ENCODE data around the gene CENPVL2. TPM values are rescaled to one million over a fixed set of nuclear protein-coding genes. Genes with fewer than 3 reads are reported as not detected.

CENPVL2 gene
- total and polyA plus RNA-seq, 2 of the 8 experiments (the other 6 are each of a cell fraction or from before 2014, with no cell fraction given) = 3.2 to 8.0 TPM

- Histone ChIP-seq H4K8ac (ENCODE audit: extremely low read depth, insufficient read depth, low read length) (no peak overlapping the region), H3K4me2 (ENCODE audit: insufficient read depth in 1 of 2, low read depth in 2 of 2, low read length in 2 of 2) (no peak overlapping the region), H2BK12ac (ENCODE audit: low read depth, low read length) (no peak overlapping the region), H3K9ac (replicated peaks in 1 of 4; ENCODE audit: extremely low read depth in 1 of 4, low read depth in 3 of 4, low read length in 3 of 4) (no peak overlapping the region), H2AK5ac (ENCODE audit: low read depth, low read length) (no peak overlapping the region), H2BK20ac (ENCODE audit: low read length) (no peak overlapping the region), H3K14ac (ENCODE audit: insufficient read length) (no peak overlapping the region), H3K9me3 (ENCODE audit: insufficient read depth in 2 of 2, low read depth in 1 of 2, low read length in 1 of 2) (no peaks in the 10 kb centered on the region), H2BK15ac (ENCODE audit: low read length) (no peak overlapping the region), H4K20me1 (replicated peaks in 1 of 2; ENCODE audit: control insufficient read depth in 1 of 2, insufficient read depth in 2 of 2, low read length in 2 of 2) (no peaks in the 10 kb centered on the region), H3K79me2 (ENCODE audit: control insufficient read depth in 1 of 2, insufficient read depth in 2 of 2, low read length in 2 of 2) (no peaks in the 10 kb centered on the region), H2BK120ac (replicated peaks; ENCODE audit: low read depth, low read length) (no peak overlapping the region), H3K4me1 (replicated peaks in 1 of 4; ENCODE audit: control insufficient read depth in 3 of 4, insufficient read depth in 4 of 4, low read length in 3 of 4) (no peaks in the 10 kb centered on the region), H3K23ac (ENCODE audit: insufficient read length) (no peak overlapping the region), H3K4me3 (ENCODE audit: extremely low read depth in 1 of 4, insufficient read depth in 2 of 4, low read depth in 3 of 4, low read length in 4 of 4) (no peak overlapping the region), H4K5ac (ENCODE audit: insufficient read length, low read depth, low read length) (no peak overlapping the region), H3K36me3 (ENCODE audit: control insufficient read depth in 2 of 4, insufficient read depth in 4 of 4, low read length in 3 of 4) (no peaks in the 10 kb centered on the region), H2AFZ (ENCODE audit: low read length) (no peak overlapping the region), H4K91ac (replicated peaks; ENCODE audit: insufficient read length, low read length) (no peak overlapping the region), H3K23me2 (ENCODE audit: low read depth, low read length) (no peaks in the 10 kb centered on the region), H3K79me1 (ENCODE audit: low read depth, low read length) (no peaks in the 10 kb centered on the region), H2BK5ac (ENCODE audit: low read depth, low read length) (no peak overlapping the region), H3K27ac (ENCODE audit: low read depth, low read length) (no peak overlapping the region), H3K18ac (ENCODE audit: extremely low read depth, low read length) (no peak overlapping the region), H3K56ac (replicated peaks; ENCODE audit: insufficient read length, low read depth, low read length) (no peak overlapping the region), H3K4ac (replicated peaks; ENCODE audit: insufficient read length, low read depth, low read length) (no peak overlapping the region), H3K27me3 (replicated peaks in 1 of 4; ENCODE audit: control insufficient read depth in 3 of 4, extremely low read depth in 1 of 4, insufficient read depth in 3 of 4, low read length in 3 of 4) (no peaks in the 10 kb centered on the region)
- no peak for TF ChIP-seq BCL11A (IDR thresholded peaks at IDR 0.05; ENCODE audit: low read depth in 2 of 2, low read length in 2 of 2)
- no peak for TF ChIP-seq JUN (IDR thresholded peaks at IDR 0.05; ENCODE audit: low read depth, low read length)
- no peak for TF ChIP-seq ATF3 (IDR thresholded peaks at IDR 0.05; ENCODE audit: insufficient read depth, low read depth, low read length)
- TF ChIP-seq ZNF274 (IDR thresholded peaks at IDR 0.05; ENCODE audit: borderline replicate concordance, extremely low read depth, low read length) = no peak
- no peak for TF ChIP-seq TBP (IDR thresholded peaks at IDR 0.05; ENCODE audit: low read depth, low read length)
- no peak for TF ChIP-seq SP4 (IDR thresholded peaks at IDR 0.05; ENCODE audit: low read length)
- no peak for TF ChIP-seq YY1 (IDR thresholded peaks at IDR 0.05; ENCODE audit: low read depth, low read length)
- FAIRE-seq = no peak
- 91% methylated on average over 5 of the region's 5 CpGs; no CpG with 5 or more reads in 1 of the 2 experiments for WGBS, 2 experiments (ENCODE audit: extremely low coverage in 1 of 2, insufficient coverage in 1 of 2, insufficient read length in 1 of 2, insufficient replicate concordance in 2 of 2, low coverage in 1 of 2, low lambda C conversion rate in 2 of 2, missing lambda C conversion rate in 1 of 2)
- no peak for DNase-seq (ENCODE audit: low read depth in 1 of 2, low spot score in 2 of 2)
- ChIA-PET CTCF (ENCODE audit: partially characterized antibody) (no interaction called here), POLR2A (ENCODE audit: partially characterized antibody) (no interaction called here)
Measured at GRCh38 chrX:51665981-51666380, 16.6 kb downstream of the CENPVL2 start.
